NK-92 (cell line): ENCODE results near the gene IFNG.

Experiments used
- DNase-seq: peaks from one replicate; lab custom pipeline; 2025; ENCODE audit not compliant: unreplicated experiment; lab: John Stamatoyannopoulos, UW

The IFNG gene

GRCh38 chr12:68169213-68169889 is 9.8 kb upstream of the IFNG start:
- DNase-seq = no peak

GRCh38 chr12:68166317-68166831 is 6.8 kb upstream of the IFNG start:
- no peak for DNase-seq

- DNase-seq = no peak
Measured at GRCh38 chr12:68163560-68164081, 4.1 kb upstream of the IFNG start.

- no peak for DNase-seq
Measured at GRCh38 chr12:68162374-68162773, 2.8 kb upstream of the IFNG start.

- no peak for DNase-seq
Measured at GRCh38 chr12:68158432-68158831, 1.1 kb downstream of the IFNG start.

GRCh38 chr12:68157380-68157779 is 2.2 kb downstream of the IFNG start:
- no peak for DNase-seq

- DNase-seq = no peak
Measured at GRCh38 chr12:68156636-68157035, 2.9 kb downstream of the IFNG start.

- no peak for DNase-seq
Measured at GRCh38 chr12:68154779-68155178, 4.8 kb downstream of the IFNG start.

- DNase-seq = no peak
Measured at GRCh38 chr12:68148261-68148951, 11.1 kb downstream of the IFNG start.

GRCh38 chr12:68140556-68140955 is 19.0 kb downstream of the IFNG start:
- DNase-seq = no peak

GRCh38 chr12:68139941-68140340 is 19.6 kb downstream of the IFNG start:
- DNase-seq = no peak

- DNase-seq = no peak
Measured at GRCh38 chr12:68139001-68139400, 20.5 kb downstream of the IFNG start.

GRCh38 chr12:68138480-68138879 is 21.1 kb downstream of the IFNG start:
- no peak for DNase-seq

- DNase-seq = no peak
Measured at GRCh38 chr12:68137335-68137830, 22.2 kb downstream of the IFNG start.

GRCh38 chr12:68135520-68135919 is 24.0 kb downstream of the IFNG start:
- DNase-seq = no peak

- no peak for DNase-seq
Measured at GRCh38 chr12:68131867-68132414, 27.6 kb downstream of the IFNG start.

GRCh38 chr12:68129979-68130378 is 29.6 kb downstream of the IFNG start:
- no peak for DNase-seq

GRCh38 chr12:68122236-68122920 is 37.2 kb downstream of the IFNG start:
- no peak for DNase-seq

GRCh38 chr12:68121143-68121542 is 38.4 kb downstream of the IFNG start:
- DNase-seq = no peak

GRCh38 chr12:68119724-68120211 is 39.8 kb downstream of the IFNG start:
- DNase-seq = no peak

GRCh38 chr12:68119250-68119649 is 40.3 kb downstream of the IFNG start:
- no peak for DNase-seq
